Skin epidermis (tissue), 12 donors: ENCODE data around the gene GNAL.
"Not testable (repeated sequence)": the region's sequence is repeated elsewhere in the genome, so short reads cannot be mapped to it uniquely, and the experiment has no call there.

Experiments
- H3K27ac ChIP-seq, 21 experiments: fragments of 200-600 bp; sonication (generic) in 11 of 21; one replicate each; pipeline ENCODE4 v1.5.0; 2020; ENCODE audit warnings: mild to moderate bottlenecking in 3 of 21, inconsistent platforms in 2 of 21, moderate library complexity in 2 of 21
- H3K4me3 ChIP-seq, 7 experiments: fragments of 200-600 bp; sonication (generic) in 2 of 7; one replicate each; pipeline ENCODE4 v1.5.0; 2020; ENCODE audit warnings: inconsistent platforms in 2 of 7, mild to moderate bottlenecking in 2 of 7, moderate library complexity in 1 of 7

The GNAL gene

GRCh38 chr18:11830585-11830984, 141.5 kb downstream of the GNAL start:
- Histone ChIP-seq H3K4me3 (no peak overlapping the region), H3K27ac (no peak overlapping the region)

- no peak overlapping the region for H3K27ac ChIP-seq
These were observed 142.9 kb downstream of the GNAL start for GRCh38 chr18:11831921-11832320.

DNA sequence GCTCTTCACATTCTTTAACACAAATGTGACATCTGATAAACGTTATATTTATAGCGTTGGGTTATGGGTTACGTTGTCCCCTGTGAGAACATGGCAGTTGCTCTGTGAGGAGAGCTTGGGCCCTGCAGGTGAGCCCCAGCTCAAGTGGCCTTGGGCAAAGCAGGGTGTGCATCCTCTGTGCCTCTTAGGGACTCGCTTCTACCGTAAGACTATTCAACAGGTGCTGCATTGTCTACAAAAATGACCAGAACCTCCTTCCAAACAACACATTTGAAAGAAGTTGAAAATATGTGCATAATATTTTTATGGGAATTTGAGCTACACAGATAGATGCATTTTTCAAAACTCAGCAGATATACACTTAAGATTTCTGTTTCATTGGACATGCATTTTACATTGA, 145.7 kb downstream of the GNAL start:
- Histone ChIP-seq H3K4me3 (no peak overlapping the region), H3K27ac (no peak overlapping the region)

More at GRCh38 chr18:11831921-11832320, 142.9 kb downstream of the GNAL start:
- H3K4me3 ChIP-seq, result no peak overlapping the region

DNA sequence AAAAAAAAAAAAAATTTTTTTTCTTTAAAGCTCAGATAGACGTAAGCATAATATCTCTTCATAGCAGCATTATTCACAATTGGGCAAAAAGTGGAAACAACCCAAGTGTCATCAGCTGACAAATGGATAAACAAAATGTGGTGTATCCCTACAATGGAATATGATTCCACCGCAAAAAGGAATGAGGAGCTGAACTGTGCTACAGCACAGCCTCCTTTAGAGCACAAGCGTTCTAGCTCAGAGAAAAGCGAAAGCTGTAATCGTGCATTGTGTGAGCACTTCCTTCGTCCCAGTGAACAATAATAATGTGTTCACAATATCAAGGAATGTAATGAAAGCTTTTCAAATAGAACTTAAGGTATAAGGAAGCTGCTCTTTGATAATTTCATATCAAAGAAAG, 150.5 kb downstream of the GNAL start:
- no peak overlapping the region for H3K4me3 ChIP-seq
- no peak overlapping the region for H3K27ac ChIP-seq

GRCh38 chr18:11840493-11840892, 151.4 kb downstream of the GNAL start:
- Histone ChIP-seq H3K4me3 (no peak overlapping the region), H3K27ac (no peak overlapping the region)

DNA sequence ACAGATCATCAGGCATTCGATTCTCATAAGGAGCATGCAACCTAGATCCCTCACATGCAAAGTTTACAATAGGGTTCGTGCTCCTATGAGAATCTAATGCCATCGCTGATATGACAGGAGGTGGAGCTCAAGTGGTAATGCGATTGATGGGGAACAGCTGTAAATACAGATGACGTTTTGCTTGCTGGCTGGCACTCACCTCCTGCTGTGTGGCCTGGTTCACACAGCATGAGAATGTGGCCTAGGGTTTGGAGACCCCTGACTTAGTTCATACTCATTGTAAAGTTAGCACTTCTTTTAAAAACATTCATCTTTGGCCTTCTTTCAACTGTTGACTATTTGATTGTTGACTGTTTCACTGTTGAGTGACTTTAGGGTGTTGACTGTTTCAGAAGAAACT, 153.5 kb downstream of the GNAL start:
- H3K27ac ChIP-seq, result no peak overlapping the region
- no peak overlapping the region for H3K4me3 ChIP-seq

- H3K4me3 ChIP-seq, result no peak overlapping the region
- no peak overlapping the region for H3K27ac ChIP-seq
These were observed 155.4 kb downstream of the GNAL start for GRCh38 chr18:11844436-11844835.

GRCh38 chr18:11845654-11846053, 156.6 kb downstream of the GNAL start:
- no peak overlapping the region for H3K4me3 ChIP-seq
- no peak overlapping the region for H3K27ac ChIP-seq

GRCh38 chr18:11847811-11848210, 158.7 kb downstream of the GNAL start:
- Histone ChIP-seq H3K4me3 (no peak overlapping the region), H3K27ac (no peak overlapping the region)

GRCh38 chr18:11849279-11849678, 160.2 kb downstream of the GNAL start:
- H3K27ac ChIP-seq, result peak overlapping the region in 16 of 21 experiments; percentile 76 to 99 (median 96)
- H3K4me3 ChIP-seq, result no peak overlapping the region

DNA sequence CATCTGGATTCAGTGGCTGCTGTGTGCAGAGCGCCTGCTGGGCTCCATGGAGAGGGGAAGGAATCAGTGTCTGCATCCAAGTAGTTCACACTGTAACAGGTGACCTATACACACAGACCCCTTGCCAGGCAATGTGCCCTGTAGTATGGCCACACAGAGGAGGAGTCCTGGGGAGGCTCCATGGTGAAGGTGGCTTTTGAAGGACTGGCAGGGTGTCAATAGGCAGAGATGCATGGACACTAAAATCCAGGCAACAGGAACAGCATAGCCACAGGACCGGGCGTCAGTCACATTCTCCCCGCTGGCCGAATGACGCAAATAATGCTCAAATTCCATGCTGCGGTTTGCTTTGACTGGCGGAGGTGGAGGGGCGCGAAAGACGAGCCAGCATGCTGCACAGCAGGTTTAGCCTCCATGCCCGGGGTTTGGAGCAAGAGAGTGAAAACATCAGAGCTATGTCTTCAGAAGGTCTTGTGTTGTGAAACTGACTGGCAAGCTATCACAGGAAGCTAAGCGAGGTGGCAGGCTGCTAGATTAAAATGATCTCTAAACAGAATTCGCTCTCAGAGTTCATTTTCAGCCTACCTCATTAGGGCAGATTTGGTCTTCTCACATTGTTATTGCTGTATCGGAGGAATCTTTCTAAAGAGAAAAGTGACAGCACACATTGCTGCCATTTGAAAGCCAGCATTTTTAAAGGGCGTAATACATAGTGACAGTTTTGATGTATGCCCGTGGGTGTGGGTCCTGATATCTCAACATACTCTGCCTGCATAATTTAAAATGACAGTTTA, 161.0 kb downstream of the GNAL start:
- H3K27ac ChIP-seq, result peak overlapping the region; percentile 34 to 99 (median 94)
- H3K4me3 ChIP-seq, result peak overlapping the region; percentile 72 to 98 (median 89)

DNA sequence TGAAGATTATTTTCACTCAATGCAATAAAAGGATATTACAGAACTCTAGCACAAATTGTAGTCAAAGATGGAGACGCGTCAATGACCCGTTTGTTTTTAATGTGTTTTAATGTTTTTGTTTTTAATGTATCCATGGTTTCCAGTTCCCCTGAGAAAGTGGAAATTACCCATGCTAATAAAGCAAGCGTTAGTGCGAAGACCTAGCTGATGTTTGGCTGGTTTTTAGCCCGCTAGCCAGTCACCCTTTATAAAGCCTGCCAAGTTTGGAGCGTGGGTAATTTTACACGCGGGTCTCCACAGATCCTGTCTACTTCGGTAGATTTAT, 161.7 kb downstream of the GNAL start:
- Histone ChIP-seq H3K4me3 (peak overlapping the region; percentile 72 to 98 (median 89)), H3K27ac (peak overlapping the region; percentile 34 to 99 (median 94))

GRCh38 chr18:11851146-11851805, 162.2 kb downstream of the GNAL start, which contains the start of gene CHMP1B:
Gene CHMP1B, plus strand, starts transcription at chr18:11851413. Its CDS starts 99 bp downstream, at chr18:11851512.
- H3K27ac ChIP-seq, result peak within 1 kb of the TSS; percentile 37 to 99 (median 94)
- H3K4me3 ChIP-seq, result peak within 1 kb of the TSS; percentile 72 to 98 (median 89)

GRCh38 chr18:11851806-11852337, 162.8 kb downstream of the GNAL start:
- Histone ChIP-seq H3K27ac (peak overlapping the region; percentile 37 to 99 (median 94)), H3K4me3 (peak overlapping the region; percentile 72 to 98 (median 89))

DNA sequence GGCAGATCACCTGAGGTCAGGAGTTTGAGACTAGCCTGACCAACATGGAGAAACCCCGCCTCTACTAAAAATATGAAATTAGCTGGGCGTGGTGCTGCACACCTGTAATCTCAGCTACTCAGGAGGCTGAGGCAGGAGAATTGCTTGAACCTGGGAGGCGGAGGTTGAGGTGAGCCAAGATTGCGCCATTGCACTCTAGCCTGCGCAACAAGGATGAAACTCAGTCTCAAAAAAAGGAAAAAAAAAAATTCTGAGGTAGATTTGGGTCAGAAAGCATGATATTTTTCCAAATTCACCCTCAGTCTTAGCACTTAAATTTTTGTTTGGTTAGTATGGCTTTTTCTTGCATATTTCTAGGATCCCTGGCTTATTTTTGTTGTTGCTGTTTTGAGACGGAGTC, 165.5 kb downstream of the GNAL start:
- not testable (repeated sequence) for H3K4me3 ChIP-seq, H3K27ac ChIP-seq

- Histone ChIP-seq H3K27ac (peak overlapping the region in 18 of 21 experiments; percentile 3 to 78 (median 62)), H3K4me3 (no peak overlapping the region)
These were observed 168.3 kb downstream of the GNAL start for GRCh38 chr18:11857177-11857887.

DNA sequence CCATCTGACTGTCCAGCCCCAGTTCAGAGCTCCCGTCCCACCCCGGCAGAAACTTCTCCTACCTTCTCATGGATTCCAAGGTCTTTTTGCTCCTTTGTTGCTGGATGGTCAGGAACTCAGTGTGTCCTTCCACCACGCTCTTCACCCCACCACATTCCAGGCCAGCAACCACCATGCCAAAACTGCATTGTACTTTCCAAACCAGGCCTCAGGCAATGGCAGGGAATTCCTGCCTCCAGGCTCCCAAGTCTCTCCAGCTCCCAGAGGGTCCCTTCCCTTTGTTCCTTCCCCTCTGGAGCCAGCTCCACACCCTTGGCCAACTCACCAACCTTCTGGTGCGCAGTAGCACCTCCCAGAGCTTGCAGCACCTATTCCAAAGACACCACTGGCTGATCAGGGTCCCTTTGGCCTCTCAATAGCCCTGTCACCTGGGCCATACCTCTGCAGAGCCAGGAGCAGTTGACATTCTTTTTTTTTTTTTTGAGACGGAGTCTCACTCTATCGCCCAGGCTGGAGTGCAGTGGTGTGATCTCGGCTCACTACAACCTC, 170.3 kb downstream of the GNAL start:
- Histone ChIP-seq H3K4me3 (no peak overlapping the region), H3K27ac (peak overlapping the region in 11 of 21 experiments; percentile 7 to 79 (median 50))

DNA sequence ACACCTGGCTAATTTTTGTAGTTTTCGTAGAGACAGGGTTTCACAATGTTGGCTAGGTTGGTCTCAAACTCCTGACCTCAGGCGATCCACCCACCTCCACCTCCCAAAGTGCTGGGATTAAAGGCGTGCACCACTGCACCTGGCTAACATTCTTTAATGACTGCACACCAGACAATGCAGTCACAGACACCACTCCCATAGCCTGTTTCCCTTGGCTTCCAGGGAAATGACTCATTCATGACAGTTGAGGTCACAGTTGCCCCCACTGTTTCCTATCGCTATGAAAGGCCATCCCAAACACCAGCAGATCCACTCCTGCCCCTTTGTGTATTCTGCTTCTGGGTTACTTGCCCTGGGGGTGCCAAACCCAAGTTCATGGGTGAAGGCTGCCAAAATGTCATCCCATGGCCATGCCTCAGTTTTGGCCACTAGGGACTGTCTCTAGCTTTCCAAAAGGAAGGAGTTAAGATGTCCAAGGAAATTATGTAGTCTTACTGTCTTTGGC, 170.9 kb downstream of the GNAL start:
- Histone ChIP-seq H3K27ac (peak overlapping the region in 7 of 21 experiments; percentile 3 to 73 (median 32)), H3K4me3 (no peak overlapping the region)

DNA sequence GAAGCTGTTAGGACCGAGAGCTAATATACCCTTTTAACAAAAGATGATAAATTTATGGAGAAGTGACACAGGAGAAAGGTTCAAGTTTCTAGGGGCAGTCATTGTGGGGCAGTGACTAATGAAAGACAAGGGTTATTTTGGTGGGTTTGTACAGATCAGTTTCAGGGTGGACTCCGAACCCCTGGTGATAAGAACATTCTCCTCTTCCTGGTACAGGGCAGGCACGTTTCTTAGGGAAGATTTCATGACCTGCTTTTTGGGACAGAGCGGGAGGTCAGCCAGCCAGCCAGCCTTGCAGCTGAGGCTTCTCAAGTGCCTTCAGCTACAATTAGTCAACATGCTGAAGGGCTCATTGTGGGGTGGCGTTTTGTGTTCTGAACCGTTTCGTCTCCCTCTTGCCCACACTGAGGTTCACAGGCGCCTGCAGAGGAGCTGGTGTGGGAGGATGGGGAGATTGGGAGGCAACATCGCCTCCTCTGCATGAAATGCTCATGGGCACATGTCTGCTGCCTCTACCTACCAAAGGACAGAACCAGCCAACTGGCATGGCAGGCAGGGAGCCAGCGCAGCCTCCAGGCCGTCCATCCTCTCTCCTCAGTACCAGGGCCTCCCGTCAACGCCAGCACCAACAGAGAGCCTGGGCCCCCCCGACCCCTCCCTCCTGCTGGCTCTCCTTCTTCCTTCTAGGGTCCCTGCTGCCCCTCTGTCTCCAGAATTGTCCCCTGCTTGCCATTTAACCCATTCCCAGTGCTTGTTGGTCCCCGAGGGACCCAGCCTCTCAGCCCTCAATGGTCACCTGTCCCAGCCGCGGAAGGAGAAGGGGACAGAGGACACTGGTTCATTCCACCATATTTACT, 171.8 kb downstream of the GNAL start:
- Histone ChIP-seq H3K27ac (peak overlapping the region in 7 of 21 experiments; percentile 3 to 41 (median 14)), H3K4me3 (no peak overlapping the region)
